Measurements from ENCODE around the gene PIGU. TPM values are rescaled to one million over a fixed set of nuclear protein-coding genes. Genes with fewer than 3 reads are reported as not detected.
"Not testable (repeated sequence)": the region's sequence is repeated elsewhere in the genome, so short reads cannot be mapped to it uniquely, and the experiment has no call there.

PIGU gene
- total RNA-seq, 1 donor from 2014 or later = 5.0 TPM

DNA sequence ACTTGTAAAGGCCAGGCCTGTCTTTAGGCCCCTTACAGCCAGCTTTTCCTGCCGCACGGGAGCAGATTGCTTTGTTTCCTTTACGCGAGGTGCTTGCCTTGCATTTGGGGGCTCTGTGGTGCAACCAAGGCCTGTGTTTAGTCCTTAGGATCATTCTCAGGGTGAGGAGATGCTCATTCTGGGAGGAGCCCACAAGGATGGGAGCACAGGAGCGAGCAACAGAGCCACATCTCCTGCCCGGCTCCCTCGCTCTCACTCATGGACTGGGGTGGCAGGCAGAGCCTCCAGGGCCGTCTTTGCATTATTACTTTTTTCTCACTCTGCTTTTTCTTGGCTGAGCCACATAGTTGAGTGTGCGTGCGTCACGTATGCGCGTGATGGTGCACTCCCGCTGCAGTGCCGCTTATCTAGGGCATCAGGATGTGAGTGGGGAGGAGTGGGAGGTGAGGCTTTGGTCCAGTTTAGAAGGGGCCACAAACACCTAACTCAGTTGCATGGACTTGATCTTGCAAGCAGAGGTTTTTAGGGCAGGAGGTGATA, 141.5 kb downstream of the PIGU start:
- no peak for DNase-seq (ENCODE audit: low read depth in 2 of 2)

DNA sequence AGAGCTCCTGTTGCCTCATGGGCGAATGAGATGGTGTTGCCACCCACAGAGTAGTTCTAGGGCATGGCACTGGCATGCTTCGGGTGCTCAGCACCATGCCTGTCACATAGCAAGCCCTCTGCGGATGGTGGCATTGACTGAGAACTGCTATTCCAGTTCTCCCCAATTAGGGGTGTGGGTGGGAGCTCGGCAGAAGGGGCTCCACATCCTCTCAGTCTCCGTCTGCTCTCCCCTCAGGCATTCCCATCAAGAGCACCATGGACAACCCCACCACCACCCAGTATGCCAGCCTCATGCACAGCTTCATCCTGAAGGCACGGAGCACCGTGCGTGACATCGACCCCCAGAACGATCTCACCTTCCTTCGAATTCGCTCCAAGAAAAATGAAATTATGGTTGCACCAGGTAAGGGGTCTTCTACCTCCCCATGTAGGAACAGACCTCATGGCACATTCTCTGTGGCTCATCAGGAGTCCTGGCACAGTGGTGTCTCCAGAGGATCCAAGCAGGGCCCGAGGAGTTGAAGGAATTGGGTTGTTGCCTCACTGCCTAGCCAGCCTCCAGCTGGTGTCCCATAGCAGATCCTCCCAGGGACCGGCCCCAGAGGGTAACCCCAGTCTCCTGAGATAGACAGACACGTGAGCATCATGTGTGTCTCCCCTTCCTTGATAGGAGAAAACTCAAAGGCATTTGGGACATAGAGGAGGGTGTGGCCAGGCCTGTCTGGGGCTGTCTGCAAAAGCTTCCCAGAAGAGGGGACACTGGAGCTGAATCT, 142.3 kb downstream of the PIGU start:
- no peak for DNase-seq (ENCODE audit: low read depth in 2 of 2)

DNA sequence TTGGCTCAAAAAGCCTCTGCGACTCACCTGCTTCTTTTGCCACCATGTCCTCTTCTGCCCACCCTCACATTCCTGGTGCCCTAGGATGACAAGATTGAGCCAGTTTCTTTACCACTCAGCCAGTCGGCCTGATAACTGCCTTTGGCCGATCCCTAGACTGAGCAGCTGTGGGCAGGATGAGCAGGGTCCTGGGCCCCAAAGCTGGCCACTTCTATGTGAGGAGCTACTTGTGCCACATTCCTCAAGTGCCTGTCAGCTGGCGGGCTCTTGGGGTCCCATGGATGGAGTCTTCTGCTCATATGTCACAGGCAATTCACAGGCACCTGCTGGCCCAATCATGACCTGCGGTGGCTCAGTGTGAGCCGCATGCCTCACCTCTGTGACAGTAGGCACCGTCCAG, 144.1 kb downstream of the PIGU start:
- no peak for DNase-seq (ENCODE audit: low read depth in 2 of 2)

DNA sequence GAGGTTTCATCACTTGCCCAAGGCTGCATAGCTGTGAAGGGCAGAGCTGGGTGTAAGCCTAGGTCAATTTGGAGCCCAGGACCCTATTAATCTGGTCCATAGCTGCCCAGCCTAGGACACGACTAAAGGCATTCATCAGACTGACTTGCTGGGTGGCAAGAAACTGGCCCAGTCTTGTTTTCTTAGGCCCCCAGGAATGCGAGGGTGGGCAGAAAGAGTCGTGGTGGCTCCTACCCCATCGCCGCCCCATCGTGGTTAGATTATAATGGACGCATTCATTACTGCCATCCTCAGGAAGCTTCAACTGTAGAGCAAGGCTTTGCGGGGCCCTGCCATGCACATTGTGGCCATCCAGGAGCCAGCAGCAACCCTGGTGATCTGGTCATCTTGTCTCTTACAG, 144.6 kb downstream of the PIGU start:
- no peak for DNase-seq (ENCODE audit: low read depth in 2 of 2)

DNA sequence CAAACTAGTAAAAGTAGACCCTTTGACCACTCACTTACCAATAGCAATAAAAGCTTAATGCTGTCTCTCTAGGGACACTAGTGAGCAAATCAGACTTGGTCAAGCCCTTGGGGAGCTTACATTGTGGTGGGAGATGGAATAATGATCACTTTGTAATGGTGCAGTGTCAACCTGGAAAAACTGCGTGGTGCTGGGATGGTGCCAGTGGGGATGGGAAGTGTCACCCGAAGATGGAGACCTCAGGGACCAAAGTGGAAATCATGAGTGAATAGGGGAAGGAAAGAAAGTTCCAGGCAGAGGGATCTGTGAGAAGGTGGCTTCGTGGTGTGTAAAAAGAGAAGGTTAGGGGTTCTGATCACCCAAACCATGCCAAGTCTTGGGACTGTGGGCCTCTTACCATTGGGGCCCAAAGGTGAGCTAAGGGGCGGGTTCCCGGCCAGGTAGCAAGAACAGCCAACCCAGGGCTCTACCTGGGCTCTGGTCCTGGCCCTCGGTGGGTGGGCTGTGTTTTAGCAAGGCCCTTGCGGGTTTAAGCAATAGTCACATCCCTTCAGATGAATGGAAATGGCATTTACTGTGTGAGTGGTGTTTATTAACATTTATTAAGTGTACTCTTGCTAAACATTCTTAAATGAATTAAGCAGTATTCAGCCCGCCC, 145.2 kb downstream of the PIGU start:
- DNase-seq (ENCODE audit: low read depth in 2 of 2) = no peak

DNA sequence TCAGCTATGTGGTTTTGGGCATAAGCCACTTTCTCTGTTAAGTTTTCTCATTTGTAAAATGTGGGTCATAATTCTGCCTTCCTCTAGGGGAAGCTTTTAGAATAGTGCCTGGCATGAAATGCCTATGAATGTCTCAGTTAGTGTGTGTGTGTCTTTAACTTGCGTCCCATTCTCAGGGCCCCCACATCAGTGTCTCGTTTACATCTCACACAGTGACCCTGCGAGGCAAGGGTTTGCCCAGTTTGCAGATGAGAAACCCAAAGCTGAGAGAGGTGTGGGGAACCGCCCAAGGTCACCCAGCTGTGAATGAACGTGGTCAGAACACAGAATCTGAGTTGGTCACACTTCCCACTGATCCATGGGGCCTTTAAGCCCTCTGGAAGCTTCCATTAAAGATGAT, 146.6 kb downstream of the PIGU start:
- DNase-seq (ENCODE audit: low read depth in 2 of 2) = no peak

DNA sequence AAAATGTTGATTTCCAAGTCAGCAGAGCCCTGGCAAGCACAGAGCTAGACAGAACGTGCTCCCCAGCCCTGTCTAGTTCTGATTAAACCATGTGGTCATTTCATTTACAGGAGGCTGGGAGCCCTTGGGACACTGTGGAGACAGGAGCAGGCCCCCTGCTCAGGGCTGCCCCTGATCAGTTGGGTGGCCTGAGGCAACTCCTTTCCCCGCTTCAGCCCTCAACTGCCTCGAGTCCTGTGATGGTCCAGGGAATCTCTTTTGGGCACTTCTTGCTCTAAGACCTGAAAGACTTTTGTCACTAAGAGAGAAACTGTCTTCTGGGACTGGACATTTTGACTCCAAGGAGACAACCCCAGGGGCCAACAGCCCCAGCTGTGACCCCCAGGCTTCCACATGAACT, 147.2 kb downstream of the PIGU start:
- no peak for DNase-seq (ENCODE audit: low read depth in 2 of 2)

DNA sequence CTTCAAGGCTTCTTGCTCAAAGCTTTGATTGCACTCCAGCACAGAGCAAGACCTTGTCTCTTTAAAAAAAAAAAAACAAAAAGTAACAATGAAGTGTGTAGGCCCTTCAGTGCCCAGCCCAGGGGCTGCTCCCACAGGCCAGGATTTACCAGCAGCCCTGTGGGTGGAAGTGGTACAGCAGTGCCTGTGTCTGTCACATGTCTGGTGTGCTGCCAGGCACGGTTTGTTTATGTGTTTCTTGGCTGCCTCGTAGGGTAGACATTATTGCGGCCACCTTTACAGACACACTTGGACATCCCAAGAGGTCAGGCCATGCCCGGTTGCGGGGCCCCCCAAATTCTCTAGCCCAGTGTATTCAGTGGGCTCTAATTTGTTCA, 148.0 kb downstream of the PIGU start:
- peak in 1 of 2 donors; percentile 90 for DNase-seq (ENCODE audit: low read depth in 2 of 2)

DNA sequence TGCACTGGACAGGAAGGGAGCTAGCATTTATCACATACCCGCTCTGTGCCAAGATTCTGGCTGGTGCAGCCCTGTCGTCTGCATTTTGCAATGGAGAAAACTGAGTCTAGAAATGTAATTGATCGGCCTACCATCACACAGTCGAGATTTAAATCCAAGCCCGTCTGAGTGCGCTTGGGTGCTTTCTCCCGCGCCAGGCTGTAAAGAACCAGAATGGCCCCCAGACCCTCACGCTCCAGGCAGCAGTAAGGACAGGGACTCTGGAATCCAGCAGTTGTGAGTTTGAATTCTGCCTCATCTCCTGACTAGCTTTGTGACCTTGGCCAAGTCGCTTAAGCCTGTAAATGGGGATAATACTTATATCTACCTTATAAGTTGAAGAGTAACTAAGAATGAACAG, 149.9 kb downstream of the PIGU start:
- no peak for DNase-seq (ENCODE audit: low read depth in 2 of 2)

DNA sequence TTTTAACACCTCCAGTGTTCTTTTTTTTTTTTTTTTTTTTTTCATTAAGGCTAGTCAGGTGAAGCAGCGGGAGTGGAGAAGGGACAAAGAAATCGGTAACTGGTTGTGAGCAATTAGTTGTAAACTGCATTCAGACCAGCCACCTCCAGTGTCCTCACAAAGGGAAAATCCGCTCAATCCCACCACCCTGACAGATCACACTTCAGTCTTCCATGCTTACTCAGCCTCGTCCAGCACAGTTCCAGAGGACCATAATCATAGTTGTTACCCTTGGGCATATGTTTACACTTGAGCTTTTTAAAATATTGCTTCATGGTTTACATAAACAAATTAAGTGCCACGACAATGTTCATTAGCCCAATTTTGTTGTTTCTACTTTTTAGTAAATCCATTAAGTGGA, 150.4 kb downstream of the PIGU start:
- DNase-seq (ENCODE audit: low read depth in 2 of 2) = no peak

DNA sequence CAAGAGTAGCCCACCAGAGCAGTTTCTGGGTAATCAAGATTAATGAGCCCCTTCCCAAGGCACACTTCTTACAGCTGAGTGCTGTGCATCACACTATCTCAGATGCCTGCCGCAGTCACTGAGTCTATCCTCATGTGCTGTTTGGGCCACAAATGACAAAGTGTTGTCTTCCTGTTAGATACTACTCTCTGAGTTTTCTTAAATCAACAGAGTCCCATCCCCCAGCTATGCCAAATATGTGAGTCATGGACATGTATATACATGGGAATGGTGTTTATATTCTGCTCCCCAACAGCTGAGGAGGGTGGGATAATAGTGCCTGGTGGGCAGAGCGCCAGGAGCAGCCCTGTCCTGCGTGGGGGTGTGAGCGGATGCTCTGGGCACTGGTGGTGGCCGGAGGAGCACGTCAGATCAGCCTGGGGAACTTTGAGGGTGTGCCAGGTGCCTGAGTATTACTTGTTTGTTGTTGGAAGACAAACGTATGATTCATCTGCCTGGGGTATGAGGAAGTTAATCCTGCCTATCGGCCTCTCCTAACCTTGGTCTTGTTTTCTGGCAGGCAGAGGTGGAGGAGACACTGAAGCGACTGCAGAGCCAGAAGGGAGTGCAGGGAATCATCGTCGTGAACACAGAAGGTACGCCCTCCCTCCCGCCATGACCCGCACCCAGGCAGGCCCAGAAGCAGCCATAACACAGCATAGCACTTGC, 151.0 kb downstream of the PIGU start:
- DNase-seq (ENCODE audit: low read depth in 2 of 2) = peak; percentile 93 to 98

DNA sequence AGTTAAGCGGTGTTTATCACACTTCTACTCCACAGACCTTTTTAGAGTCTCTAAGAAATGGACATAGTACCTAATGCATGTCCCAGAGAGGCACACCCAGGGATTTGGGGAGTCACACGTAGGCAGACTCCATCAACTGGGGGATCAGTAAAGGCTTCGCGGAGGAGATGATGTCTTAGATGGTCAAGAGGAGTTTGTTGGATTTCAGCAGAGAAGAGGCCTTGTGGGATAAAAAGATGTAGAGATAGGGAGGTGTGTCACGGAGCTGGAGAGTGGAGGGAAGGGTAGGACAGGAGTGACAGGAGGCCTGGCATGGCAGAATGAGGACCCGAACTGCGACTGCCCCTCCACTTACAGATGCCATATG, 151.6 kb downstream of the PIGU start:
- DNase-seq (ENCODE audit: low read depth in 2 of 2) = no peak

DNA sequence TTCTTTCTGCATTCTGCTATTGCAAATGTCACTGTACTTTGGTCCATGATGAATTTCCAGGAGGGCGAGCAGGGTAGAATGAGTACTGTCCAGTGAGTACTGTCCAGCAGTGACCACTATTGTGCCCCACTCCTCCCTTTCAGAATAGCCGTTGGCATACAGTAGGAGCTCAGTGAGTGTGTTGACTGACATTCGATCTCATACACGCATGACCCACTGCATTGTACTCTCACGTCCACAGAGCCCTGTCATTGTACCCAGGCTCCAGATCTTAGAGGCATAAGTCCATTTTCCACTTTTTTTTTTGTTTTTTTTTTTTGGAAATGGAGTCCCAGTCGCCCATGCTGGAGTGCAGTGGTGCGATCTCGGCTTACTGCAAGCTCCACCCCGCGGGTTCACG, 152.5 kb downstream of the PIGU start:
- DNase-seq (ENCODE audit: low read depth in 2 of 2) = no peak

DNA sequence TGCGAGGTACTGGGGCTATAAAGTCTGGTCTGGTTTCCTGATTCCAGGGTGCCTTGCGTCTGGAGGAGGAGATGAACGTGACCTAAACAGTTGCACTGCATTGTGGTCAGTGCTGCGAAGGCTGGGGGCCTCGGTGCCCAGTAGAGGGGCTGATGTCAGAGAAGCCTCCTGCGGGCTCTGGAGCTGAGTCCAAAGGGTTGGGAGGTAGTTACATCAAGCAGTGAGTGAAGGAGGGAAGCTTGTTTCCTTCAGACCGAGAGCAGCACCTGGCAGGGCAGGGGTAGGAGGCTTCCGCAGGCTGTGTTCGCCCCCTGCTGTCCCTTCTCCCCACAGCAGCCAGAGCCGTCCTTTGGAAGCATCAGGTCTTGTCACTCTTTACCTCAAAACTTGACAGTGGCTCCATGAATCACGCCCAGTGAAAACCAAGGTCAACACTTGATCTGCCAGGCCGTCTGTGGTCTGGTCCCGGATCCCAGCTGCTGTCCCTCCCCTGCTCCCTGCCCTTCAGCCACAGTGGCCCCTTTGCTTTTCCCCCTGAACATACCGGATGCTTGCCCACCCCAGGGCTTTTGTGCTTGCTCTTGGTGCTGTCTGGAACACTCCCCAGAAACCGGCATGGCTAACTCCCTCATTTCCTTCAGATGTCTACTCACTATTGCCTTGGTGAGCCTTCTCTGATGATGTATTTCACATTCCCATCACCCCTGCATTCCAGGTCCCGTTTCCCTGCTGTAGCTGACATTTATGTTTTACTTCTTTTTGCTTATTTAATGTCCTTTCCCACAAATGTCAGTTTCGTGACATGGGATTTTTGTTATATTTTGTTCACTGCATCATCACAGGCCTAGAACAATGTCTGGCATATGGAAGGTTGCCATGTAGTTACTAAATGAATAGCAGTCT, 153.7 kb downstream of the PIGU start:
- peak; percentile 71 to 72 for DNase-seq (ENCODE audit: low read depth in 2 of 2)

DNA sequence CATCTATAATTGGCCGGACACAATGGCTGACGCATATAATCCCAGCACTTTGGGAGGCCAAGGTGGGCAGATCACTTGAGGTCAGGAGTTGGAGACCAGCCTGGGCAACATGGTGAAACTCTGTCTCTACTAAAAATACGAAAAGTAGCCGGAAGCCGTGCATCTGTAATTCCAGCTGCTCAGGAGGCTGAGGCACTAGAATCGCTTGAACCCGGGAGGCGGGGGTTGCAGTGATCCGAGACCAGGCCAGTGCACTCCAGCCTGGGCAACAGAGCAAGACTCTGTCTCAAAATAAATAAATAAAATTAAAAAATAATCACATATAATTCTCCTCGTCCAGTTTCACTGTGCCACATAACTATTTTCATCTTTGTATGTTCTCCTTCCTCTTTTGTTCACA, 157.1 kb downstream of the PIGU start:
- DNase-seq (ENCODE audit: low read depth in 2 of 2) = not testable (repeated sequence)

DNA sequence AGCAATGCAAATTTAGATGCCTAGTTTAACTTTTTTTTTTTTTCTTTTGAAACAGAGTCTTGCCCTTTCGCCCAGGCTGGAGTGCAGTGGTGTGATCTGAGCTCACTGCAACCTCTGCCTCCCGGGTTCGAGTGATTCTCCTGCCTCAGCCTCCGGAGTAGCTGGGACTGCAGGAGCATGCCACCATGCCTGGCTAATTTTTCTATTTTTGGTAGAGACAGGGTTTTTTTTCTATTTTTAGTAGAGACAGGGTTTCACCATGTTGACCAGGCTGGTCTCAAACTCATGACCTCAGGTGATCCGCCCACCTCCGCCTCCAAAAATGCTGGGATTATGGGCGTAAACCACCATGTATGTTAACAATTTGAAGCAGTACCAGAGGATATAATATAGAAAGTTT, 158.0 kb downstream of the PIGU start:
- DNase-seq (ENCODE audit: low read depth in 2 of 2) = not testable (repeated sequence)

DNA sequence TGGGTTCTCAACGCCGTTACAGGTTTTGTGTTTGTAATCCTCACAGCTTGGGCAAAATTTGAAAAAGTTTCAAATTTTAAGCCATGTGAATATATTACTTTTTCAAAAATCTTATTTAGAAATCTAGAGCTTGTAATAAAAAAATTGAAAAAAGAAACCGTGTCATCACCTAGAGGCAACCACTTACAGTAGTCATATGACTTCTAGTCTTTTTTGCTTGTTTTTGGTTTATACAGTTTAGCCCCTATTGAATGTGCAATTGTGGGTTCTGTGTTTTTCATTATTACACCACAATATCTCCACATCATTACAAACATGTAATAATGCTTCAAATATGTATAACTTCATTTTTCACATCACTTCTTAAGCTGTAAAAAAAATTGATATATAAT, 159.8 kb downstream of the PIGU start:
- DNase-seq (ENCODE audit: low read depth in 2 of 2) = no peak

DNA sequence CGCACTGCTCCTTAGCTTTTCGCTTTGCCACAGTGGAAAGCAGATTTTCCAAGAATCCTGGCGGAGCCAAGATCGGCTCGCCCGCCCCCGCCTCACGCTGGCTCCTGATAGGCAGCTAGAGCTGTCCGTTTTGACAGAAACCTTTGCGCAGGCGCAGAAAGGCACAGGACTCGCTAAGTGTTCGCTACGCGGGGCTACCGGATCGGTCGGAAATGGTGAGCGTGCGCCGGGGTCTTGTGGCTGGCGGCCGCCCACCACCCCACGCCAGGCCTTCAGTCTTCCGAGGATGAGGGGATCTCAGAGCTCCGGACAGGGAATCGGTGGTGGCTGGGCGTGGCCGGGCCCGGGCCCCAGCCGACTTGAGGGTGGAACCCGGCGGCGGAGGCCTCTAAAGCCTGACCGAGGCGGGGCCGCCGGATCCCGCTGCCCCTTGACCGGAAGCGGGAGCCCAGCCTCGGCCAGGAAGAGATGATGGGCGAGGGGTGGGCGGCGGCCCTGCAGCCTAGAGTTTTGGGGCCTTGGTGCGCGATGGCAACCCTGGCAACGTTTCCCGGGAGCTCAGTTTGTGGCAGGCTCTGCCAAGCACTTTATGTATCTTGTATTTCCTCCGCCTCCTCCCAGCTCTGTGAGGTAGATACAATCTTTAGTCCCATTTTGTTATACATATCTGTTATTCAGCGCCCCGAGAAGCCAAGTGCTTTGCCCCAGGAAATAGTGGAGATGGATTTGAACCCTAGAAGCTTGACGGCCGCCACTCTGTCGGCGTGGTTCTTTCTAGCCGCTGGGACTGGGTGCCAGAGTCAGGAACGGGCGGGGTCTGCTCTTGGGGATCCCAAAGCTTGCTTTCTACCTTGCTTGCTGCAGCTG, 160.4 kb downstream of the PIGU start, which contains the start of gene DYNLRB1:
Gene DYNLRB1 (plus strand): TSS at position 176 of the 867 bp plus-strand sequence. CDS start 37 bp downstream, at position 213.
- DNase-seq (ENCODE audit: low read depth in 2 of 2) = peak; percentile 97 to 98

DNA sequence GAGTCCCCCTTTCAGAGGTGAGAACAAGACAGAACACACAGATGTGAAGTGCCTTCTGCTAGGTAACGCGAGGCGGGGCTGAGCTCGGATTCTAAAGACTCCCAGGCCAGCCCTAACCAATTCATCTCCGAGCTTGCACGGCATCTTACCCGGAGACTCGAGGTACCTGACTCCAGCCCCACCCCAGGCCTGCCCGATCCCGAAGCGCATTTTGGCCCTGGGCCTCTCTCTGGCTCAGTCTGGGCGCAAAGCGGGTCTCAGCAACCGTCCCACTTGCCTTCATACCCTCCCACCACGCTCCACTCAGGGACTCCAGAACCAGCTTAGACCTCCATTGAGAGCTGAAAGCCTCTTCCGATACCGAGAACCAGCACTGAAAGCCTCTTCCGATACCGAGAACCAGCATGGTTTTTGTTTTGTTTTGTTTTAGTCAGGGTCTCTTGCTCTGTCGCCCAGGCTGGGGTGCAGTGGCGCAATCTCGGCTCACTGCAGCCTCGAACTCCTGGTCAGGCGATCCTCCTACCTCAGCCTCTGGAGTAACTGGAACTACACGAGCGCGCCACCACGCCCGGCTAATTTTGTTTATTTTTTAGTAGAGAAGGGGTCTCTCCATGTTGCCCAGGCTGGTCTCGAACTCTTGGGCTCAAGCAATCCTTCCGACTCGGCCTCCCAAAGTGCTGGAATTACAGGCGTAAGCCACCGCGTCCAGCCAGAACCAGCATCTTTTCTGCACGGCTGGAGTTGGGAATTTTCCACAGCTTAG, 161.2 kb downstream of the PIGU start:
- DNase-seq (ENCODE audit: low read depth in 2 of 2) = peak in 1 of 2 donors; percentile 55
